Measurements from ENCODE around the gene BIRC2.

GRCh38 chr11:102396708-102397563, 49.9 kb downstream of the BIRC2 start:
- no peak for TF ChIP-seq POLR2A (IDR thresholded peaks at IDR 0.05)
- no peak for TF ChIP-seq POLR2AphosphoS5 (IDR thresholded peaks at IDR 0.05; ENCODE audit: insufficient read depth in 1 of 2, low read depth in 1 of 2)
- TF ChIP-seq CTCF (IDR thresholded peaks at IDR 0.05): no peak
